GM21619 (cell line): ENCODE measurements around the gene BRSK2.

Experiments
- ATAC-seq: cut with Tn5 transposase; IDR thresholded peaks from one replicate; pipeline ENCODE4 v1.9.1; 2021; ENCODE audit not compliant: unreplicated experiment

The BRSK2 gene

DNA sequence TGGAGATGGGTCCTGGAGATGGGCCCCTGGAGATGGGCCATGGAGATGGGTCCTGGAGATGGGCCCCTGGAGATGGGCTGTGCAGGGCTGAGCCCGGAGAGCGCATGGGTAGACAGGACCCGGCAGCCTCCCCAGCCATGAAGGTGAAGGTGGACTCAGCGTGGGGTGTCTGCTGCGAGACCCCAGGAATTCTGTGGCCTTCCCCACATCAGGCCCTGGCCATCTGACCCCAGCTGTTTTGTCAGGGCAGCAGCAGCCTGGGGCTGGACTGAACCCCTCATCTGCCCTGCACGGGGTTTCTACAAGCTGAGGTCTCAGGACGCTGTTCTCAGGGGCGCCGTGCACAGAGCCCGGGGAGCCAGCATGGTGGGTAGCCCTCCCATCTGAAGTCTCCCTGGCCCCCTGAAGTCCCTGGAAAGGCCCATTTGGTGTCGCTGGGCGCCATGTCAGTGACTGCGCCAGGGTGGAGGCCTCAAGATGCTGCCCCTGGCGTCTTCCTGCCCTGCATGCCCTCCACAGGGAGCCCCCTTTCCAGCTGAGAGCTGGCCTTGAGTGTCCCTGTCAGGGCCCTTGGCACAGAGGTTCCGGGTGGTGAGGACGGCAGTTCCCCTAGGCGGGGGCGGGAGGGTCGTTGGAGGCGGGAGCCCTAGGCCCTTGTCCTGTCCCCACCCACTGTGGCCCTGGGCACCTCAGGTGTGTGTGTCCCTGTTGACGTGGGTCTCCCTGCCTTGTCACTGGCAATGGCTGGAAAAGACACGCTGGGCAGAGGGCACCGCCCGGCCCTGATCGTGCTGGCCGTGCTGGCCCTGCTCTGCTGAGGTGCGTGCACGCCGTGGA is 5.4 kb downstream of the BRSK2 start:
- ATAC-seq: no peak

DNA sequence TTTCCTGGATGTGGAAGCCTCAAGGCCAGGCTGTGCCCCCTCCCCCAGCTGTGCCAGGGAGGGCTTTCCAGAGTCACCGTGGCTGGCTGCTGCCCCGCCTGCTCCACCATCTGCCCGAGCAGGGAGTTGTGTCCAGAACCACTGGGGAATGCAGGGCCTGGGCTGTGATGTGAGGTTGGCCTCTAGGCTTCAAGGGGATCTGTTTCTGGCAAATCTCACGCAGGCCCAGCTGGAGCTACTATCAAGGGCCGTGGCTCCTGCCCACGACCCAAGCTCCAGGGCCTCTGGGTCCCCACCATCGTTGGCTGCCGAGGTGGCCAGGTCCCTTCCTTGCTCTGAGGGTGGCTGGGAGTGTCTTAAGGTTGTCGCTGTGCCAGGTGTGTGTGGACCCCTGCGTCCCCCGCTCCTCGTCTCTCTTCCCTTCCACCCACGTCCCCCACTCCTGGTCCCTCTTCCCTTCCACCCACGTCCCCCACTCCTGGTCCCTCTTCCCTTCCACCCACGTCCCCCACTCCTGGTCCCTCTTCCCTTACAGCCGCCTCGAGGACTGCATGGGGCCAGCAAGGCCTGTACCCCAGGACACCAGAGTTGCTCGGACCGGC is 6.1 kb downstream of the BRSK2 start:
- no peak for ATAC-seq

- ATAC-seq: no peak
Measured at GRCh38 chr11:1396375-1396841, 6.7 kb downstream of the BRSK2 start.

DNA sequence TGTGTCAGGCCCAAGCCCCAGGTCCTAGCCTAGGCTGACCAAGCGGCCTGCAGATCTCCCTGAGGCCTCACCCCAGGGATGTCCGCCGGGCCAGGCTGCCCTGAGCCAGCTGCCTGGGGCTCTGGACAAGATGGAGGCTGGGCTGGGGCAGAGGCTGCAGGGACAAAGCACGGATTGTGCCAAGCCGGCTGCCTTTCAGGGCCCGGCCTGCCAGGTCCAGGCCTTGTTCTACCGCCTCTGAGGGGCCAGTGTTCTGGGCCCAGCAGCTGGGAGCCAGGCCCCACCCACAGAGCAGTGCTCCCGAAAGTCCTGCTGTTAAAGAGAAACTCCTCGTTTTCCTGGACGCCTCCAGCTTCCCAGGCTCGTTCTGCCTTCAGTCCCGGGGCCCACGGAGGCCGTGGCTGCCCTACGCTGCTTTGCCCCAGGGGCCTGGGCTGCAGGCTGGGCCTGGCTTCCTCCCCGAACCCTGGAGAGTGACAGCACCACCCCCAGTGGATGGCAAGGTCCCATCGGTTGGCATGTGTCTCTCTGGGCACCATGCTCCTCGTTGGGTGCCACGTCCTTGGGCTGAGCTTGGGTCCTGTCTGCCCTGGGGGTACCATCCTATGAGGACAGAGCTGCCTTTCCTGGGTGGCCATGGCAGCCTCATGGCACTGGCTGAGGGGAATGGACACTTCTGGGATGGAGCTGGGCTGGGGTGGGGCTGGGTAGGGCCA is 7.6 kb downstream of the BRSK2 start:
- ATAC-seq: no peak

GRCh38 chr11:1397862-1398527 is 8.3 kb downstream of the BRSK2 start:
- ATAC-seq: no peak

GRCh38 chr11:1398528-1399235 is 8.9 kb downstream of the BRSK2 start:
- ATAC-seq: no peak

DNA sequence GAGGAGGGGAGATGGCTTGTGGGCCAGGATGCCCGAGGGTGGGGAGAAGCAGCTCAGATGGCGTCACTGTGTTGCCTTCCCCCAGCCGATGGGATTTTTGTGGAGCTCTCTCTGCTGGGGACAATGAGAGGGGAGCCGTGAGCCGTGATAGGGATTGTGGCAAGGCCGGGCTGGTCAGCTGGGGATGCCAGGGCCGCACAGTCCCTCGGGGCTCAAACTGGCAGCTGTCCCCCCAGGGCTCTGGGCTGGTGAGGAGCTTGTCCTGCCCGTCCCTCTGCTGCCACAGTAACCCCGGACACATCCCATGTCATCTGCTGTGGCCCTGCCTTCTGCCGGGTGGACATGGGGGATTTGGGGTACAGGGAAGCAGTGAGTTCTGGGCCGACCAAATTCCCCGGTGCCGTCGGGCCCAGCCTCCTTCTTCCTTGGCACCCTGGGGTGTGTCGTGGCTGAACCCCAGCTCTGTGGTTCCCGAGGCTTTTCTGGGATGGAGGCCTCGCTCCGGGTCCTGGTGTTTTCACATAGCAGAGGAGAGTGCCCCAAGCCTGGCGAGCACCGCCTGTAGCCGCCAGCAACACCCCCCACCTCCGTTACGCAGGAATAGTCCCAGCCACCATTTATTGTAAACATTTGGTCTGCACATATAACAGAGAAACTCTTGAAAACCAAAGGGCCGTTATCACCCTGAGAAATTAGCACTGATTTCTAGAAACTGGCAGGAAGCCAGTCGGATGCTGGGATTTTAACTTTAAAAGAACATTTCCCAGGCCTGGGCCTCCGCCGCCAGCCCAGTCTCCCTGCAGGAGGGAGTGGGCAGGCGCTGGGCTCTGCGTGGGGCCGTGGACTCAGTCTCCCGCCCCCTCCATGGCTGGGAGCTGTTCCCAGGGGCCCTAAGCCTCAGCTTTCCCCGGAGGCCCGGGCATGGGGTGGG is 9.9 kb downstream of the BRSK2 start:
- no peak for ATAC-seq

DNA sequence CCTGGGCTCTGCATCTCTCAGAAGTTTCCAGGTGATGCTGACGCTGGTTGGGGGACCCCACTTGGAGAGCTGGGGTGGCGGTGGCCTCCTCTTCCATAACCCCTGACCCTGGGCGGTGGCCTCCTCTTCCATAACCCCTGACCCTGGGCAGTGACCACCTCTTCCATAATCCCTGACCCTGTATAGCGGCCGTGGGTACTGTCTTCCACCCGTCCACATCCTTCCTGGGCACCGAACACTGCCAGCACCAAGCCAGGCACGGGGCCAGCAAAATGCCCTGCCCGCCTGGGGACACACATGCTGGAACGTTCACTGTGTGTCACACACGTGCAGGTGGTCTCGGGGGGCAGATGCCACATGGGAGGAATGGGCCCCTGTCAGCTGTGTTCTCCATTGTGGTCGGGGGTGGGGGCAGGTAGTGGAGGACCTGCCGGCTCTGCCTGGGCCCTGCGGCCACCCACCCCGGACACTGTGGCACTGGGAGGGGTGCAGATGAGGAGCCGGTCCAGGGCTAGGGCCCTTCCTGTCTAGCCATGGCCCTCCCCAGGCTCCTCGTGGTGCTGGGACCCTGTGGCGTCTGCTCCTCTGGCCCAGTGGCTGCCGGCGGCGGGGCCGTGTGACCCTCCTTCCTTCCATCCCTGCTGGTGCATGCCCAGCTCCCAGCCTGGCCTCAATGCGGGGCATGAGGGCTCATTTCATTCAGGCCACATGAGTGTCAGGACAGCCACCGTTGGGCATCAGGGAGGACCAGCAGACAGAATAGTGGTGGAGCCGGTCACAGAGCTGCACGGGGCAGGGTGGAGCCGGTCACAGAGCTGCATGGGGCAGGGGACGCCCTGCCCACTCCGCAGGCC is 10.8 kb downstream of the BRSK2 start:
- no peak for ATAC-seq

DNA sequence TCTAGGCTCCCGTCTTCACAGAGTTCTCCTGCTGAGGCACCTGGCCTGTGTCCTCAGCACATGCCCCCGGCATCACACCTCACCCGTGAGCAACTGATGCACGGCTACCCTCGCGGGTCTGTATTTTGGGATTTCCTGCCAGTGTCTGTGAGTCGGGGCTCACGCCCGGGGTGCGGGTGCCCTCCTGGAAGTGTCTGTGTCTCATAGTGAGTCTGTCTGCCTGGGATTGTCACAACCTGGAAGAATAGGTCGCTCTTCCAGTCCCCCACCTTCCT is 11.4 kb downstream of the BRSK2 start:
- no peak for ATAC-seq

DNA sequence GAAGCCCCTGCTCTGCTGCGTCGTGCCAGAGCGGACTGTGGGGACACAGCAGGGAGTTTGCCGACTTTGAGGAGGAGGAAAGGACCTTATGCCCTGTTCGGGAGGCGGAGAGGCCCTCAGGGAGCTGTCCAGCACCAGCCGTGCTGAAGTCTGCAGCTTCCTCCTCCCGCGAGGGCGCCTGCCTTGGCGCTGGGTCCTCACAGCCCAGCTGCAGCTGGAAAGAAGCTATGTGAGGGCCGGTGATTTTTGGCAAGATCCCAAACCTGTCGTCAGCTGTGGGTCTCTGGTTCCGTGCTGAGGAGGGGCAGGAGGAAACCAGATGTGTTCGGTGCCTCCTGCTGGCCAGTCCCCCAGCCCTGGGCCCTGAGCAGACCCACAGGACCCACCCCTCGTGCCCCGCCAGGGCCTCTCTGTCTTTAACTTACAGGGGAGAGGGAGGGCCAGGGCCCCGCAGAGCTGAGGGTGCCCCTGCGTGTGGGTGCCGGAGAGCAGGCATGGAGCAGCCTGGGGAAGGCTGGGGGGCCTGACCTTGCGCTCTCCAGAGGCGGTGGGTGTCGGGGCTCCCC is 12.0 kb downstream of the BRSK2 start:
- no peak for ATAC-seq

DNA sequence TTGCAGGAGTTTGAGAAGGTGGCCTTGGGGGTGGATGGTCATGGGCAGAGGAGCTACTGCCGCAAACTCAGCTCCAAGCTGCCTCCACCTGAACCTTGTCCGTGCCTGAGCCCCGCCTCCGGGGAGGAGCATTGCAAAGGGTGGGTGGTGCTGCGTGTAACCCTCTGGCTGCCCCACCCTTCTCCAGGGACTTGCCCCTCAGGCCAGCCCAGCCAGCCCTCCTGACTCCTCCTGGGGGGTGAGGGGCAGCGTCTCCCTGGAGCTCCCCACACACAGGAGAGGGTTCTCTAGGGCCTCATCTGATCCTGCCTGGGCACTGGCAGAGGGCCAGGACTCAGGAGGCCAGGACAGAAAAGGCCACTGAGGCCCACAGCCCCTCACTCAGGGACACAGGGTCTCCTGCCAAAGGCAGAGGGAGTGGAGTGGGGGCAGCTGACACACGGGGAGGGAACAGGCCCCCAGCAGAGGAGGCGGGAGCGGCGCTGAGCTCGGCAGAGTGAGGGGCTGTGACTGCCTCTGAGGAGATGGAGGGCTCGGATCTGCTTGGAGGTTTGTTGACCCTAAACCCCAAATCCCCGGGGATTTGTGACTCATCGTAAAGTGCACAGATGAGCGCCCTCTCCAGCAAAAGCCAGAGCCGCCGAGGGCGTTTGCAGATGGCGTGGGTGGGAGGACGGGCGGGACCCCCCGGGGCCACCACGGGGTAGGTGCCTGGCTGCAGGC is 12.8 kb downstream of the BRSK2 start:
- ATAC-seq: no peak

- no peak for ATAC-seq
Measured at GRCh38 chr11:1403078-1403620, 13.4 kb downstream of the BRSK2 start.

GRCh38 chr11:1403721-1404460 is 14.2 kb downstream of the BRSK2 start:
- ATAC-seq: no peak

DNA sequence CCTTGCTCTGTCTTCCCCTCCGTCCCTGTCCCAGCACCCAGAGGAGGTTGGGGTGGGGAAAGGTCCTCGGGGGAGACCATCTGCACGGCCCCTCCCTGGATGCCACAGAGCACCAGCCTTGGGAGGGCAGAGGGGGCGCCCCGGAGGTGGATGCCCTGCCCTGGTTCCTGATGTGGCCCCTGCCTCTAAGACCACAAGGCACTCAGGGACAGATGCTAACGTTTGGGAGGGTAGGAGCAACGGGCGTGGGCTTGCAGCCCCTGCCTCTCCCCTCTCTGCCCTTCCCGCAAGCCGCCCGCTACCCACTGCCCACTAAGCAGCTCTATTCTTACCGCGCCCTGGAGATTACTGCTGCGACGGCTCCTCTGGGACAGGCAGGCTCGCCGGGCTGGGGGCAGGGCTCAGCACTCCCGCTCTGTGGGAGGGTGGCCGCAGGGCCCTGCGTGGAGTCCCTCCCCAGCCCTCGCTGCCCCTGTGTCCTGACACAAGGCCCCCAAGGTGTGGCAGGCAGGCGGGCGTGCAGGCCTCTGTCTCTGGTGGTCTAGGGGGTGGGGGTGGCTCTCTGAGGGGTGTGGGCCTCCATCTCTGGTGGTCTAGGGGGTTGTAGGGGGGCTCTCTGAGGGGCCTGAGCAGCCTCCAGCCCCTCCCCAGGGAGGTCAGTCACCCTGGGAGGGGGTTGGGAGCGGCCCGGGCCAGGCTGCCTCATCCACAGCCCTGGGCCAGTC is 14.9 kb downstream of the BRSK2 start:
- ATAC-seq: no peak

DNA sequence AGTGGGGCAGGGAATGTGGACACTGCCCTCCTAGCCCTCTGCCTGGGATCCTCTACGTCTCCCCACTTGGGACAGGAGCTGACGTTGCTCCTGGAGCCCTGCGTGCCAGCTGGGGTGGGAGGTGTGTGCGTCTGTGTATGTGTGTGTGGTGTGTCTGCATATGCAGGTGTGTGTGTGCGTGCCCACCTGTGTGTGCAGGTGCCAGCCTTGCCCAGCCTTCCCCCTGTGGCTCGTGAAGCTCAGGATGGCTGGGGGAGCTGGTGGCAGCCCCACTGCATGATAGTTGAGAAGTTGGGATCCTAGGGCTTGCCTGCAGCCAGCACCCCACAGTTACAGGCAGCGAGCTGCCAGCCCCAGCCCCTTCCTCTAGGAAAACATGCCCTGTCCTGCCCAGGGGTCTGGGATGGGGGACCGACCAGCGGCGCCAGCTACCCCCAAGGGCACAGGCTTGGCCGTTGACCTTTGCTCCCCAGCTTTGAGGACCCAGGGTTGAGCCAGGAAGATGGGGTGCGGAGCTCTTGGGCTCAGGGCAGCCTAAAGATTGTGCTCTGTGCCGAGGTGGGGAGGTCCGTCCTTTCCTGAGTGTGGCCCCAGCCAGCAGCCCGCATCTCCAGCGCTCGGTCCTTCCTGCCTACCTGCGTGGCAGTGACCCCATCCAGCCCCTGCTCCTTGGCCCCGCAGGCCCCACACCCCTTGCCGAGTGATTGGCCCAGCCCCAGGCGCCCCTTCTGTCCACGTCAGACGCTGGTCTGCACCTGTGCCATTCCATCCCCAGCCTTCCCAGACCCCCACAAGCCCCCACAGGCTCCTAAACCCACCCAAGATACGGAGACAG is 15.7 kb downstream of the BRSK2 start:
- ATAC-seq: no peak
